Measurements from ENCODE around the gene GNAL.

- no peak for TF ChIP-seq CTCF (conservative IDR thresholded peaks at IDR 0.05; ENCODE audit: low read depth, low read length)
- no peak for TF ChIP-seq EZH2 (IDR thresholded peaks at IDR 0.05; ENCODE audit: borderline replicate concordance, low read depth, low read length, poor library complexity, severe bottlenecking)
These were observed 50.8 kb downstream of the GNAL start for GRCh38 chr18:11739893-11740292.

Data from A673 (cell line).